GM10266 (cell line): ENCODE measurements around the gene KLRG1.

Experiments
- DNase-seq: peaks from one replicate; pipeline ENCODE4 v3.0.0; 2012; ENCODE audit errors: extremely low spot score
- TF ChIP-seq, protein P1 (sequence below): IDR thresholded peaks from 2 replicates; pipeline ENCODE4 v1.5.1; 2012; ENCODE audit warnings: mild to moderate bottlenecking, low read depth; ENCODE audit not compliant: control insufficient read depth, insufficient read depth; ENCODE audit errors: missing control alignments

KLRG1 gene

DNA sequence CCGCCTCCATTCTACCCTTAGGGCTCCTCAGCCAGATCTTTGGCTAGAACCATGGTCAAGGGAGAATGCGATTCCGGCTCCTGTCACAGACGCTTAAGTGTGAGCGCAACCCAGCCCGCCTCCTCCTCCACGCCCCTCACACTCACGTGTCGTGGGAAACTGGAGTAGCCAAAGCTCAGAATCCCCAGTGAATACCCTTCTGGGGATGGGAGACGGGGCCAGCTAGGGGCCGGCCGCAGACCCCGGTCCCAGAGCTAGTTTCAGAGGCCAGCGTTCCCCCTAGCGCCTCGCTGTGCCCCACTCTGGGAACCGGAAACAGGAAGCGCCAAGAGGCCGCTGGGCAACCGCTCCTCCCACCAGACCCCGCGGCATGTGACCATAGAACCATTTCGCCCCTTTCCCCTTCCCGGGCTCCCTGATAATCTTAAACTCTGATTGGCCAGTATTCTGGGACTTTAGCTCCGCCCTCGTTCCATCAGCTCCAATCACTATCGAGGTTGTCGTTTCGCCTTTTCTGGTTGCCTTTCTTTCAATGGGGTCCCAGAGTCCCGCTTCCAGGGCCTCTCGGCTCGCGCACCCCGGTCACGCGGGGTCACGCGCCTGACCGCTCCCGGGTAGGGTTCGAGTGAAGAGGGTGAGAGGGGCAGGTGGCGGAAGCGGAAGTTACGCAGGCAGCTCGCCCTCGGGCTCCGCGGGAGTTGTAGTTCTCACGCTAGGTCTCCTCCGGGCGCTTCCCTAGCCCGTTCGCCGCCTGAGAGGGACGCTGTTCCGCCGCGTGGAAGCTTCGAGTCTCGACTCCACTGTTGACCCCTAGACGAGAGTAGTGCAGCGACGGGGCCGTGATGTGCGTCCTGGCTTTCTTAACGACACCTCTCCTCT, 39.8 kb upstream of the KLRG1 start, which contains the start of gene M6PR:
Gene M6PR, minus strand, starts transcription at position 304 of the 879 bp plus-strand sequence. CDS start 3,241 bp downstream, outside the sequence.
- DNase-seq = peak; percentile 86
- TF ChIP-seq, protein P1, sequence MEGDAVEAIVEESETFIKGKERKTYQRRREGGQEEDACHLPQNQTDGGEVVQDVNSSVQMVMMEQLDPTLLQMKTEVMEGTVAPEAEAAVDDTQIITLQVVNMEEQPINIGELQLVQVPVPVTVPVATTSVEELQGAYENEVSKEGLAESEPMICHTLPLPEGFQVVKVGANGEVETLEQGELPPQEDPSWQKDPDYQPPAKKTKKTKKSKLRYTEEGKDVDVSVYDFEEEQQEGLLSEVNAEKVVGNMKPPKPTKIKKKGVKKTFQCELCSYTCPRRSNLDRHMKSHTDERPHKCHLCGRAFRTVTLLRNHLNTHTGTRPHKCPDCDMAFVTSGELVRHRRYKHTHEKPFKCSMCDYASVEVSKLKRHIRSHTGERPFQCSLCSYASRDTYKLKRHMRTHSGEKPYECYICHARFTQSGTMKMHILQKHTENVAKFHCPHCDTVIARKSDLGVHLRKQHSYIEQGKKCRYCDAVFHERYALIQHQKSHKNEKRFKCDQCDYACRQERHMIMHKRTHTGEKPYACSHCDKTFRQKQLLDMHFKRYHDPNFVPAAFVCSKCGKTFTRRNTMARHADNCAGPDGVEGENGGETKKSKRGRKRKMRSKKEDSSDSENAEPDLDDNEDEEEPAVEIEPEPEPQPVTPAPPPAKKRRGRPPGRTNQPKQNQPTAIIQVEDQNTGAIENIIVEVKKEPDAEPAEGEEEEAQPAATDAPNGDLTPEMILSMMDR = peak; percentile 76

DNA sequence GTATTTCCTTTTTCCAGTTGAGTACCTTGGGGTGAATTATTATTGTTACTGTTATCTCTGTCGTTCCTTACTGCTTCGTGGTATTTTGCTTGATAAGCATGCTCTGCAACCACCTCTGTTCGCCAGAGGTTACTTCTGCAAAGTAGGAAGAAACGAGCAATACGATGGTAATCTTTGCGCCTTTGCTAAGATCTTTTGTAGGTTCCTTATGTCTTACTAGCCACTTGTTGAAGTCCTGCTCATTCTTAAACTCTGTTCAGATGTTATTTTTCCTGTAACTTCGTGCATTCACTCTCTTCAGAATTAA, 39.2 kb upstream of the KLRG1 start:
- TF ChIP-seq, protein P1 = no peak
- no peak for DNase-seq

DNA sequence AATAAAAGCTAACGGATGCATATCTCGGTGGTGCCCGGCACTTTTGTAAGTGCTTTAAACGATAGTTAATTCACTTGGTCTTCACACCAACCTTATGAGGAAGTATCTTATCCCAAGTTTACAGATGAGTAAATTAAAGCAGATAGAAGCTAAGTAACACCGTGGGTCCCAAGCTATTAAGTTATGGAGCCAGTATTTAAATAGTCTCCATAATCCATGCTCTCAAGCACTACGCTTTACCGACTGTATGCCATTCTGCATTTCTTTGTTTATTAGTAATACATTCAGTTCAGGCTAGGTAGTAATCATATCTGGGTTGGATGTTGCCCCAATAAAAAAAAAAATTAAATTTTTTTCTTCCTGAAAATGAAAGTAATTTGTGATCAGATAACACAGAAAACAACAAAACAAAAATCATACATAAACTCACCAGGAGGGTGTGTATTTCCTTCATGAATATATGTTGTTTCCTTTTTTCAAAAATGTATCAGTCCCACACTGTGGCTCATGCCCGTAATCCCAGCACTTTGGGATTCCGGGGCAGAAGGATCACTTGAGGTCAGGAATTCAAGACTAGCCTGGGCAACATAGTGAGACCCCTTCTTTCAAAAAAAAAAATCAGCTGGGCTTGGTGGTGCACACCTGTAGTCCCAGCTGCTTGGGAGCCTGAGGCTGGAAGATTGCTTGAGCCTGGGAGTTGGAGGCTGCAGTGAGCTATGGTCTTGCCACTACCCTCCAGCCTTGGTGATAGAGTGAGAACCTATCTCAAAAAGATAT, 38.5 kb upstream of the KLRG1 start:
- TF ChIP-seq, protein P1 = no peak
- DNase-seq = peak; percentile 25

DNA sequence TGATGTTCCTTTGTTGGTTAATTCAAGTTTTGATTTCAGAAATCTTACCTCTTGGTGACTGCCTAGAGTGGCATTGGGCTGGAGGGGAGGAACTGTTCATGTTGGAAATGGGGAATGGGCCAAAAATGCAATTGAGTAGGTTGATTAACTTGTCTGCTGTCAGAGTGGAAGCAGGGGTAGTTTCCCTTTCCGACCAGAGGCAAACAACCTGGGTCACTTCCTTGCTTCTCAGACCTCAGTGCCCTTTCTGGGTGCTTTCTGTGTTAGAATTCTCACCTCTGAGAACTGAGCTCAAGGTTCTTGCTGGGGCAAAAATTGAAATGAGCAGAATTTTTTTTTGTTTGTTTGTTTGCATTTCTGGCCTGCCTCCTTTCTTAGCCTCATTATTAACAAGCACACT, 37.6 kb upstream of the KLRG1 start:
- peak; percentile 28 for DNase-seq
- TF ChIP-seq, protein P1 = no peak

DNA sequence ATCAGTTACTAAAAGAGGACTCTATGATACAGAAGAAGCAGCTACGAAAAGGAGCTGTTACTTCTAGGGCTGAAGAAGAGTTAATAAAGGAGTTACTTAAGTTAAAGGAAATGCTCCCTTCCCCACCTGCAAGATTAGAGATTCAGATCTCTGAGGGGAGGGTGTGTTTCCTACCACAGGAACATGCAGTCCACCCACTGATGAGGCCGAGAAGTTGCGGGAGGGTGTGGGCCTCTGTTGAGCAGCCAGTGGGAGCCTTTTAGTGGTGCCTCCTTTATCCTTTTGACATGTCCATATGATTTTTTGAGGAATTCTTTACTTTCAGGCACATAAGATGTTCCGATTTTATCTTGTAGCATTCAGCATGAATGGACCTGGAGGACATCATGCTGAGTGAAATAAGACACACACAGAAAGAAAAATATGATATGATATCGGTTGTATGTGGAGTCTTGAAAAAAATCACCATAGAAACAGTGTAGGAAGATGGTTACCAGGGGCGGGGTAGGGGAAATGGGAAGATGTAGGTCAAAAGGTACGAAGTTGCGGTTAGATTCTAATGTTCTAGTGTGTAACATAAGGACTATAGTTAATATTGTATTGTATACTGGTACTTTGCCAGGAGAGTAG, 35.5 kb upstream of the KLRG1 start:
- no peak for DNase-seq
- TF ChIP-seq, protein P1 = no peak

DNA sequence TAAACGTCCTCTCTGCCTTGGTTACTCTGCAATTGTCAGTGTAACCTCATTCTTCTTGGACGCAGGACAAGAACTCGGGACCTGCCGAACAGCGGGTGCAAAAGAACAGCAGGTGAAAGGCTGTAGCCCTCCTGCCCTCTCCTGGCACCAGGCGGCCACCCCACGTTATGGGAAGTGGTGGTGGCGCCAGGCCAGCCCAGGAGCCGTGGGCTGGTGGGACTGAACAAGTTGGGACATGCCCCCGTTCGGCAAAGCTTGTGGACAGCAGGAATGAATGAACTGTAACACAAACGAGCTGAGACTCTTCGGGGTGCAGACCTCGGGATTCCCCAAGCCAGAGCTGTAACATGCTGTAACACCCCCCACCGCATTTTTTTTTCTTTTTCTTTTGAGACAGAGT, 33.3 kb upstream of the KLRG1 start:
- TF ChIP-seq, protein P1 = no peak
- no peak for DNase-seq

DNA sequence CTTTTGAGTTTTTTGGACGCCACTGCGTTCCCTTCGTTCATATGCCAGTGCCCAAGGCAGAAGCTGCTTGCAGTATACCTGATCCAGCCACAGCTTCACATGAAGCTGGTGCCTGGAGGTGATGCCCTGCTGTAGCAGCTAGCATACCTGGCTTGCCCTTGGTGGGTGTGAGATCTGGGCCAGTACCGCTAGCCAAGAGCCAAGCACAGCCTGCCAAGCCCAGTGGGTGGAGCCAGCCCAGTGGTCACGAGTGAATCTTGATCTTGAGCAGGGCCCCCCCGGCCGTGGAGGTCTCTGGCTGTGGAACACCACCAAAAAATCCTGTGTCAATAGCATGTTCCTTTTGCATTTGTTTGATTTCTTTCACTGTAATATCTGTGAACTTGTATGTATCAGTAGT, 32.6 kb upstream of the KLRG1 start:
- TF ChIP-seq, protein P1 = no peak
- DNase-seq = no peak
